Lower leg skin (tissue), 3 donors: ENCODE measurements around the gene CAB39.

Experiments
- CTCF ChIP-seq, 3 donors: fragments of 450-650 bp; IDR thresholded peaks; one replicate each; pipeline ENCODE4 v1.5.1; 2016; ENCODE audit warnings: antibody characterized with exemption in 3 of 3, mild to moderate bottlenecking in 3 of 3, moderate library complexity in 2 of 3
- POLR2A ChIP-seq, 2 donors: fragments of 450-650 bp; IDR thresholded peaks; one replicate each; pipeline ENCODE4 v1.6.1; 2016 to 2017; ENCODE audit warnings: antibody characterized with exemption in 2 of 2, mild to moderate bottlenecking in 1 of 2, moderate library complexity in 1 of 2

- TF ChIP-seq CTCF (IDR thresholded peaks at IDR 0.05) = no peak
- no peak for TF ChIP-seq POLR2A (IDR thresholded peaks at IDR 0.05)
Observed at GRCh38 chr2:230819433-230819832, 106.8 kb downstream of the CAB39 start.
